ENCODE results near the gene RNF123.

GRCh38 chr3:49689046-49689907, at the start of gene RNF123, which contains the start of gene MST1:
- TF ChIP-seq CTCF (IDR thresholded peaks at IDR 0.05) (no peak), ZFX (IDR thresholded peaks at IDR 0.05; ENCODE audit: borderline replicate concordance) (no peak)

Data from 22Rv1 (cell line).